ENCODE measurements around the gene DPEP2NB.
"Not testable (repeated sequence)": the region's sequence is repeated elsewhere in the genome, so short reads cannot be mapped to it uniquely, and the experiment has no call there.

Gene DPEP2NB

GRCh38 chr16:68015681-68016080, at the start of gene DPEP2NB:
Gene DPEP2NB (minus strand): TSS chr16:68015911. CDS start chr16:68015770, 141 bp downstream.
- no peak for DNase-seq (ENCODE audit: low read depth in 2 of 2)

GRCh38 chr16:68064791-68065365, 49.2 kb upstream of the DPEP2NB start:
- DNase-seq (ENCODE audit: low read depth in 2 of 2): peak; percentile 36 to 47

GRCh38 chr16:68062910-68063393, 47.2 kb upstream of the DPEP2NB start:
- DNase-seq (ENCODE audit: low read depth in 2 of 2): no peak

- no peak for DNase-seq (ENCODE audit: low read depth in 2 of 2)
These were observed 45.7 kb upstream of the DPEP2NB start for GRCh38 chr16:68061396-68061795.

GRCh38 chr16:68059804-68060203, 44.1 kb upstream of the DPEP2NB start:
- DNase-seq (ENCODE audit: low read depth in 2 of 2): no peak

- no peak for DNase-seq (ENCODE audit: low read depth in 2 of 2)
These were observed 39.7 kb upstream of the DPEP2NB start for GRCh38 chr16:68055395-68055794.

GRCh38 chr16:68049449-68049848, 33.7 kb upstream of the DPEP2NB start:
- no peak for DNase-seq (ENCODE audit: low read depth in 2 of 2)

GRCh38 chr16:68047987-68048386, 32.3 kb upstream of the DPEP2NB start:
- no peak for DNase-seq (ENCODE audit: low read depth in 2 of 2)

GRCh38 chr16:68046106-68046505, 30.4 kb upstream of the DPEP2NB start:
- no peak for DNase-seq (ENCODE audit: low read depth in 2 of 2)

- DNase-seq (ENCODE audit: low read depth in 2 of 2): no peak
These were observed 26.1 kb upstream of the DPEP2NB start for GRCh38 chr16:68041783-68042182.

- peak; percentile 79 to 81 for DNase-seq (ENCODE audit: low read depth in 2 of 2)
These were observed 25.0 kb upstream of the DPEP2NB start for GRCh38 chr16:68040506-68041288.

GRCh38 chr16:68037841-68038597, 22.3 kb upstream of the DPEP2NB start:
- DNase-seq (ENCODE audit: low read depth in 2 of 2): no peak

- no peak for DNase-seq (ENCODE audit: low read depth in 2 of 2)
These were observed 19.5 kb upstream of the DPEP2NB start for GRCh38 chr16:68035227-68035626.

GRCh38 chr16:68033101-68033500, 17.4 kb upstream of the DPEP2NB start:
- DNase-seq (ENCODE audit: low read depth in 2 of 2): no peak

- DNase-seq (ENCODE audit: low read depth in 2 of 2): no peak
These were observed 16.2 kb upstream of the DPEP2NB start for GRCh38 chr16:68031951-68032350.

GRCh38 chr16:68030108-68030507, 14.4 kb upstream of the DPEP2NB start:
- not testable (repeated sequence) for DNase-seq (ENCODE audit: low read depth in 2 of 2)

- DNase-seq (ENCODE audit: low read depth in 2 of 2): no peak
These were observed 13.3 kb upstream of the DPEP2NB start for GRCh38 chr16:68028996-68029395.

- peak; percentile 85 to 92 for DNase-seq (ENCODE audit: low read depth in 2 of 2)
These were observed 7.2 kb upstream of the DPEP2NB start, which contains the start of the genes DDX28 and DUS2 for GRCh38 chr16:68022728-68023537. Gene DDX28 (minus strand): TSS chr16:68023232. CDS start chr16:68023202, 30 bp downstream. Gene DUS2 (plus strand): TSS chr16:68023284. CDS start chr16:68038024, 14,740 bp downstream.

- no peak for DNase-seq (ENCODE audit: low read depth in 2 of 2)
These were observed 6.6 kb upstream of the DPEP2NB start for GRCh38 chr16:68022278-68022727.

- DNase-seq (ENCODE audit: low read depth in 2 of 2): no peak
These were observed 5.8 kb upstream of the DPEP2NB start for GRCh38 chr16:68021490-68021889.

- no peak for DNase-seq (ENCODE audit: low read depth in 2 of 2)
These were observed 3.5 kb upstream of the DPEP2NB start for GRCh38 chr16:68019167-68019680.

All from activated CD8-positive, alpha-beta memory T cell treated with anti-CD3 and anti-CD28 coated beads for 4 hours (primary cell).